WI38 (cell line): Measurements from ENCODE around the gene KLHL25.

Experiments used
- H3K4me3 ChIP-seq: 2 replicates; pipeline ENCODE4 v1.5.1; 2011; ENCODE audit warnings: low read depth, mild to moderate bottlenecking, control low read depth, low read length
- TF ChIP-seq, protein P1 (sequence below): IDR thresholded peaks from 2 replicates; pipeline ENCODE4 v1.5.1; 2012; ENCODE audit warnings: low read depth, mild to moderate bottlenecking, control low read depth, low read length

KLHL25 gene

DNA sequence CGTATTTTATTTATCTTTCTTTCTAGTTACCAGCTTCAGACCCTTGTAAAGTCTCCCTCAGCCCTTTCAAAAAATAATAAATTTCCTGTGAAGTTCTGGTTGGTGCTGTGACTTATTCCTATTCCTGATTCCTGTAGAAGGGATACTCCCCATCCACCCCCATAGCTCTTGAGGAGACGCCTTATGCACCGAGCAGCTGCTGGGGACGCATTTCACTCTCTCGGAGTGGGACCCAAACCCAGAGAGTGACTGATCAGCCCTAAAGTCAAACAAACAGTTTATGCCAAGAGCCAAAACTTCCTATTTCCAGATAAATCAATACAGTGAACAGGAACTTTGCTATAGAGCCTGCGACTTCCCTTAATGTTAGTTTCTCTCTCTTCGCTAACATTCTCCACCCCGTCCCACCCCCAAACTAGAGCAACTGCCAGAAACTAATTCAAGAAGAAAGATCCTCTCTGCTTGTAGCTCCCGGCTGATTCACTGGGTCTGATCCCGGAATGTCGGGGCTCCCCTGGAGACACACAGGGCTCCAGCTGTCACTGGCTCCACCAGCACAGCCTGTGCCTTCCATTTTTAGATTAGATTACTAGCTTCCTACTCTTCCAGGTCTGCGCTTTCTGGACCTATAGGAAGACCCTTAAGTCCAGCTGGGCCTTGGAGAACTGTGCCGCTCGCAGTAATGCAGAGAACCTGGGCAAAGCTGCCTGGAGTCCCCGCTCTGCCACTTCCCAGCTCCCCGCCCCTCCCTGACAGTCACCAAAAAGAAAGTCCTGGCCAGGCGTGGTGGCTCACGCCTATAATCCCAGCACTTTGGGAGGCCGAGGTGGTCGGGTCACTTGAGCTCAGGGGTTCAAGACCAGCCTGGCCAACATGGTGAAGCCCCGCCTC is 45.2 kb downstream of the KLHL25 start:
- no peak overlapping the region for H3K4me3 ChIP-seq
- TF ChIP-seq, protein P1, sequence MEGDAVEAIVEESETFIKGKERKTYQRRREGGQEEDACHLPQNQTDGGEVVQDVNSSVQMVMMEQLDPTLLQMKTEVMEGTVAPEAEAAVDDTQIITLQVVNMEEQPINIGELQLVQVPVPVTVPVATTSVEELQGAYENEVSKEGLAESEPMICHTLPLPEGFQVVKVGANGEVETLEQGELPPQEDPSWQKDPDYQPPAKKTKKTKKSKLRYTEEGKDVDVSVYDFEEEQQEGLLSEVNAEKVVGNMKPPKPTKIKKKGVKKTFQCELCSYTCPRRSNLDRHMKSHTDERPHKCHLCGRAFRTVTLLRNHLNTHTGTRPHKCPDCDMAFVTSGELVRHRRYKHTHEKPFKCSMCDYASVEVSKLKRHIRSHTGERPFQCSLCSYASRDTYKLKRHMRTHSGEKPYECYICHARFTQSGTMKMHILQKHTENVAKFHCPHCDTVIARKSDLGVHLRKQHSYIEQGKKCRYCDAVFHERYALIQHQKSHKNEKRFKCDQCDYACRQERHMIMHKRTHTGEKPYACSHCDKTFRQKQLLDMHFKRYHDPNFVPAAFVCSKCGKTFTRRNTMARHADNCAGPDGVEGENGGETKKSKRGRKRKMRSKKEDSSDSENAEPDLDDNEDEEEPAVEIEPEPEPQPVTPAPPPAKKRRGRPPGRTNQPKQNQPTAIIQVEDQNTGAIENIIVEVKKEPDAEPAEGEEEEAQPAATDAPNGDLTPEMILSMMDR: no peak

DNA sequence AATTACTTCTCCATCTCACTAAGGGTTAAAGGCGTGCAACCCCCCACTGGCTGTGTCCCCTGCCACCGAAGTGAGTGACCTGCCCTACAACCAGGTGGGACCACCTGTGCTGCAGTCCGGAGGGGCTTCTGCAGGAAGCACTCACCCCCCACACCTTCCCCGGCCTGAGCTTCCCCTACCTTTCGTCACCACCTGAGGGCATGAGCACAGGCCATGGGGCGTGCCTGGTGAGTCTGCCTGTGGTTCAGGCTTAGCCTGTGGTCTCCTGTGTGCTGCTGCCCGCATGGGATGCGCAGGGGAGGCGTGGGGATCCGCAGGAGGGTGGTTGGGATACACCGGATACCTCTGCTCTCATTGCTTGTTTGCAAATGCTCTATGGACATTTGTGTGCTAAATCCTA is 46.0 kb downstream of the KLHL25 start:
- no peak overlapping the region for H3K4me3 ChIP-seq
- TF ChIP-seq, protein P1: no peak

DNA sequence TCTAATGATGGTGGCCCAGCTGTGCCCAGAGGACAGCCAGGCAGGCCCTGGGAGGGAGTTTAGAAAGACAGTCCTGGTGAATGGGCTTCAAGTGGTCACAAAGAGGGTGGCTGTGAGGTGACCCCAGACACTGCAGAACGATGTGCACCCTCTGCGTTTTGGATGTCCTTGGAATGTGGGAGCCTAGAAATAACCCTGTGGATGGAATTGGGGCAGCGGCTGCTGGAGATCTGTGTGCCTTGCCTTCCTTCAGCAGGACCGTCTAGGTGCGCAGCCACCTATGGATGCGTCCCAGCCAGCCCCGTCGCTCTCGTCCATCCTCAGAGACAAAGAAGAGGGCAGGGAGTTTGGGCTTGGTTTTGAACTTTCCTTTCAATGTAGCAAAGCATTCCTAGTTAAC is 46.5 kb downstream of the KLHL25 start:
- no peak overlapping the region for H3K4me3 ChIP-seq
- TF ChIP-seq, protein P1: no peak

DNA sequence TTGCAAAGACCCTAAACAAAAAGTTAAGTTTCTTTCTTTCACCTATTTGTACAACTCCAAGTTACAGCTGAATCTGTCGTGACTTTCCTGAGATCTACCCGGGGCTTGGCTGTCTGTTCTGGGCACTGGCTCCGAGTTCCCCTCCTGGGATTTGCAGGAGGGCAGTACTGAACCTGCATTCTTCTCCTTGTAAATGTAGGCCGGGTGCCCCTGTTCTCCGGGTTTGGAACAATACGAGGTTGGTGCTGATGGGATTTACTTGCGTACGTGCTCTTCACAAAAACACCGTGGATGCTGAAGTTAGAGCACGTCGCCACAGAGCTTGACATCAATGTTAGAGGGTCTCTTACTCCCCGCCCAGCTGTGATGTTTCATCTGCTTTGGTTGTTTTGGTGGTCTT is 48.1 kb downstream of the KLHL25 start:
- TF ChIP-seq, protein P1: no peak
- H3K4me3 ChIP-seq: no peak overlapping the region

DNA sequence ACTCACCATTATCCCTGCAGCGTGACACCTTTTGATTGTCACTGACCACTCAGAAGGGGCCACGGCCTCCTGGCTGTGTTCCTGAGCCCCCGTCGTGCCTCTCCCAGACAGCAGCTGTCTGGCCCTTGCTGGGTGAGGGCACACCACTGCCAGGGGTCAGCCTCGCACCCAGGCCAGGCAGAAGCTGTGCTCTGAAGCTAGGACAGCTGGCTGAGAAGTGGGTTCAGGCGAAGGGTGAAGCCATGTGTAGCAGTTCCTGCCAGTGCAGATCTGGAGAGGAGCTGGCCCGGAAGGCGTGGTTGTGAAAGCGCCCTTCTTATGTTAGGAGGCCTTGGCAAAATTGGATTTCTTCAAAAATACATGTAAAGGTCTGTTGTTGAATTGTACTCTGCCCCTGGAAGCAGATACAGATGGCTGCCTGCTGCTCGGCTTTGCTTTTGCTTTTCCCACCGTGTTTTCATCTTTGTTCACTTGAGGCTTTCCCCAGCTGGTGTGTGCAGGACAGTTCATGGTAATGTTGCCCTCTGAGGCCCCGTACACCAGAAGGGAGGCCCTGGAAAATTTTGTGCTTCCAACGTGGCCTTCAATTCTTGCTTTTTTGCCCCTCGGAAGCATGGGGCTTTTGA is 49.1 kb downstream of the KLHL25 start:
- TF ChIP-seq, protein P1: no peak
- H3K4me3 ChIP-seq: no peak overlapping the region

DNA sequence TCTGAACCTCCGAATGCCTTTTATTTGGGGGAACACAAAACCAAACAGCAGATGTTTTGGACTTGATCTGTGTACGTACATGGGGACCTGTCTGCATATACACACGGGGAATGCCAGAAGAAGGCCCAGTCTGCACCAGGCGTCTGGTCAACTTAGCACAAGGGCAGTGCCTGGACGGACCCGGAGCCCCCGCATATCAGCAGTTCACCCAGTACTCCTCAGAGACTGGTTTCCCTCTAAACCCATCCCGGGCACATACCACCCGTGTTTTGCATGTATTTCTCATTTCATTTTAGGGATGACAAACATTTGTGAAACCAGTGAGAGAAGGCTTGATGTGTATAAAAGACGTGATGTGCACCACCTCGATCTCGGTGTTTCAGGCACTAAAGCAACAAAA is 49.7 kb downstream of the KLHL25 start:
- TF ChIP-seq, protein P1: no peak
- no peak overlapping the region for H3K4me3 ChIP-seq

DNA sequence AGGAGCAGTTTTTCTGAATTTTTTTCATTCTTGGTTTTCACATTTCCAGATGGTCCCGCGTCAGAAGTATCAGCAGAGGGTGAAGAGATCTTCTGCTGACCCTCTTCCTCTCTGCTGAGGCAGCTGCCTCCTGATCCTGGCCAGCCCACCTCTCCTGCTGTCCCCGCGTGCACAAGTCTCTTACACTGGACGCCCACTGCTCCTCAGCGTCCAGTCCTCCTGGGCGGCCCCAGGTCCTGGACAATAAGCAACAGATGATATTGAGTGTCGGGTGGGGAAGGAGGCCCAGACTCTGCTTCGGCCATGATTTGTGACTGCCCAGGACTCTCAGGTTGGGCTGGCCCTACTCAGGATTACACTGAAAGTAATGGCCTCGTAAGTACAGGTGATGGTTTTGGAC is 50.1 kb downstream of the KLHL25 start:
- H3K4me3 ChIP-seq: no peak overlapping the region
- TF ChIP-seq, protein P1: no peak
